ENCODE data around the gene NOTCH2. TPM values are rescaled to one million over a fixed set of nuclear protein-coding genes. Genes with fewer than 3 reads are reported as not detected.

Gene NOTCH2
- total and polyA plus RNA-seq, 8 donors: 0.92 to 191 (median 30.4) TPM

DNA sequence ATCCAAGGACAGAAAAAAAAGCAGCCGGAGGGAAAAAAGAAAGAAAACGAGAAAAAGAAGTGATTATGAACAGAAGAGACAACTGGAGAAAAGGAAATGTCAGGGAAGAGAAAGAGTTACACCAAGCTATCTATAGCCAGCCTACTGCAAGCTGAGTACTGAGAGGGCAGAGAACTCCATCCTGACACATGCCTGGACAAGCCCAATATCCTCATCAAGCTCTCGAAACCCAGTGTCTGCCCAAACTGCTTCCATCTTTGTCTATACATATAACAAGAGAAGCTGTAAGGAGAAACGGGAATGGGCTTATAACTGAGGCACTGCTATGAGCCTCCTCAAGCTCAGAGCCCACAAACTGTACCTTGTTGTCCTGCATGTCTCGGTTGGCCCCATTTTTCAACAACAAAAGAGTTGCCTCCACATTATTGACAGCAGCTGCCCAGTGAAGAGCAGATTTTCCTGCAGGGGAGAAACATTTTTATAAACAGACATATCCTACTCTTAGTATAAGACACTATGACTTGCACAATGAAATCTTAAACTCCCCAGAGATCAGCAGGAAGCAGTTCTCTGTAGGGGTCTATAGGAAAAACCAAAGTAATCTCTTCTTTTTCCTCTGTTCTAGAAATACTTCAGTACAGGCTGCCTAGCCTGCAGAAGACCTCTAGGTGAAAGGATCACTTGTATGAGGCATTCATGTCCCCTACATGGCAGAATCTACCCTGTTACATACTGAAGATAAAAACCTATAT is 152.0 kb downstream of the NOTCH2 start:
- Histone ChIP-seq H3K27ac (no peak overlapping the region), H3K9me3 (no peaks in the 10 kb centered on the region), H3K4me1 (no peaks in the 10 kb centered on the region), H3K36me3 (peaks cover 66 to 100% (median 98%) of the 10 kb centered on the region in 4 donors), H3K27me3 (no peaks in the 10 kb centered on the region), H3K4me3 (no peak overlapping the region)
- WGBS, 5 donors: 81 to 89% (median 85%) methylated on average over 5 of the region's 5 CpGs
- TF ChIP-seq POLR2A (IDR thresholded peaks at IDR 0.05) (no peak), EP300 (IDR thresholded peaks at IDR 0.05) (no peak), POLR2AphosphoS5 (IDR thresholded peaks at IDR 0.05) (no peak)
- TF ChIP-seq, protein P1, sequence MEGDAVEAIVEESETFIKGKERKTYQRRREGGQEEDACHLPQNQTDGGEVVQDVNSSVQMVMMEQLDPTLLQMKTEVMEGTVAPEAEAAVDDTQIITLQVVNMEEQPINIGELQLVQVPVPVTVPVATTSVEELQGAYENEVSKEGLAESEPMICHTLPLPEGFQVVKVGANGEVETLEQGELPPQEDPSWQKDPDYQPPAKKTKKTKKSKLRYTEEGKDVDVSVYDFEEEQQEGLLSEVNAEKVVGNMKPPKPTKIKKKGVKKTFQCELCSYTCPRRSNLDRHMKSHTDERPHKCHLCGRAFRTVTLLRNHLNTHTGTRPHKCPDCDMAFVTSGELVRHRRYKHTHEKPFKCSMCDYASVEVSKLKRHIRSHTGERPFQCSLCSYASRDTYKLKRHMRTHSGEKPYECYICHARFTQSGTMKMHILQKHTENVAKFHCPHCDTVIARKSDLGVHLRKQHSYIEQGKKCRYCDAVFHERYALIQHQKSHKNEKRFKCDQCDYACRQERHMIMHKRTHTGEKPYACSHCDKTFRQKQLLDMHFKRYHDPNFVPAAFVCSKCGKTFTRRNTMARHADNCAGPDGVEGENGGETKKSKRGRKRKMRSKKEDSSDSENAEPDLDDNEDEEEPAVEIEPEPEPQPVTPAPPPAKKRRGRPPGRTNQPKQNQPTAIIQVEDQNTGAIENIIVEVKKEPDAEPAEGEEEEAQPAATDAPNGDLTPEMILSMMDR (IDR thresholded peaks at IDR 0.05): no peak
- no peak for DNase-seq
- intact Hi-C loops (cut with DNase I; ENCODE audit: low total_unique reads): no loop called here

DNA sequence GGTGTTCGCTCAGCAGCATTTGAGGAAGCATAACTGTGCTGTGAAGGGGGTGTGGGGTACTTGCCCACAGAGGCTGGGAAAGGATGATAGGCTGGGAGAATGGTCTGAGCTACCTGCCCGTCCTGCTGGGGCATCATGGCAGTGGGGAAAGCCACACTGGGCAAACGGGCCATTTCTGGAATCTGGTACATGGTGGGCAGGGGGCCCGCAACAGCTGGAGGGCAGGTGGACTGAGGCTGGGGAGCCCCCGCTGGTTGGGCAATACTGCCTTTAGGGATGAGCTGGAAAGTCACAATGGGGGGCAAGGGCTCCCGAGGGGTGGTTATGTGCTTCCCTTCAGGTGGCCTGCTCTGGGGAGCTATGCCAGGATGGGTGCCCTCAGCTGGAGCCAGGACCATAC is 153.9 kb downstream of the NOTCH2 start:
- no peak overlapping the region for H3K27ac ChIP-seq
- intact Hi-C loops (cut with DNase I; ENCODE audit: low total_unique reads): no loop called here
- H3K36me3 ChIP-seq: peaks cover 56 to 81% (median 78%) of the 10 kb centered on the region in 4 donors
- no peaks in the 10 kb centered on the region for H3K4me1 ChIP-seq
- no peak overlapping the region for H3K4me3 ChIP-seq
- no peaks in the 10 kb centered on the region for H3K9me3 ChIP-seq
- H3K27me3 ChIP-seq: no peaks in the 10 kb centered on the region
- no peak for DNase-seq
- 90 to 97% (median 96%) methylated on average over 2 to 6 of the region's 6 CpGs for WGBS, 5 donors
- no peak for TF ChIP-seq POLR2A (IDR thresholded peaks at IDR 0.05)
- no peak for TF ChIP-seq EP300 (IDR thresholded peaks at IDR 0.05)
- TF ChIP-seq, protein P1 (IDR thresholded peaks at IDR 0.05): no peak
- TF ChIP-seq POLR2AphosphoS5 (IDR thresholded peaks at IDR 0.05): no peak

DNA sequence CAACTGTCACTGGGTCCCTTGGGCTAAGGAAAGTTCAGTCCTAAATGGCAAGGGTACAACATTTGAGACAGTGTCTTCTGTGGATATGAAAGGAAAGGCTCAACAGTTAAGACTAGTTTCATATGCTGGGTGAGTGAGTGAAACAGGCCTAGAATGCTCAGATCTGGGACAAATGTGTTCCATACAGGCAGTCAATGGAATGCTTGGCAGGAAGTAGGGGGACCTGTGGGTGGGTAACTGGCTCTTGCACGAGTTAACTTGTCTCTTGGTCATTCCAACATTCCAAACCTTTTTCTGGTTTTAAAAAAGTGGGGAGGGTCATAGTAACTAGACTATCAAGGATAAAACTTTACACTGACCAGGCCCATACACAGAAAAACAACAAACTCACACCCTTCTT is 155.4 kb downstream of the NOTCH2 start:
- intact Hi-C loops (cut with DNase I; ENCODE audit: low total_unique reads): no loop called here
- TF ChIP-seq POLR2A (IDR thresholded peaks at IDR 0.05) (no peak), EP300 (IDR thresholded peaks at IDR 0.05) (no peak), POLR2AphosphoS5 (IDR thresholded peaks at IDR 0.05) (no peak)
- TF ChIP-seq, protein P1 (IDR thresholded peaks at IDR 0.05): no peak
- H3K36me3 ChIP-seq: peaks cover 43 to 67% (median 64%) of the 10 kb centered on the region in 4 donors
- WGBS, 5 donors: 41 to 88% (median 61%) methylated on average over 1 of the region's 1 CpG
- H3K4me3 ChIP-seq: no peak overlapping the region
- no peaks in the 10 kb centered on the region for H3K9me3 ChIP-seq
- H3K27ac ChIP-seq: no peak overlapping the region
- no peaks in the 10 kb centered on the region for H3K4me1 ChIP-seq
- no peaks in the 10 kb centered on the region for H3K27me3 ChIP-seq
- no peak for DNase-seq

DNA sequence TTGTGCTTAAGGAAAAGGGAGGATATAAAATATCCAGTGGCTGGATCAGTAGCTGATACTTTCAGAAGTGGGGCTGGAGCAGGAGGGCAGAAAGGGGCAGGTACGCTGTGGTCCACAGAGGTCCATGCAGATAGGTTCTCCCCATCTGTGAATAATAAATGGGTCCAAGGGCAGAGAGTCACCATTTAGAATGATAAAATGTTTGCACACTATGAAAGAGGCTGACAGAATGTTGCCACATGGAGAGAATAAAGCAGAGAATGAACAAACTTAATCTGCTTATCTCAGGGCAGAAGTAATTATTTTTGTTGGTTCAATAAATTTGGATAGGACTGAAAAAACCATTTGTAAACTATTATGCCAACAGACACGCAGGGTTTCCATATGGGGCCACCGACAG is 156.5 kb downstream of the NOTCH2 start:
- H3K27me3 ChIP-seq: no peaks in the 10 kb centered on the region
- no peaks in the 10 kb centered on the region for H3K9me3 ChIP-seq
- DNase-seq: no peak
- no peak overlapping the region for H3K27ac ChIP-seq
- H3K4me3 ChIP-seq: no peak overlapping the region
- H3K4me1 ChIP-seq: no peaks in the 10 kb centered on the region
- intact Hi-C loops (cut with DNase I; ENCODE audit: low total_unique reads): no loop called here
- TF ChIP-seq POLR2A (IDR thresholded peaks at IDR 0.05) (no peak), EP300 (IDR thresholded peaks at IDR 0.05) (no peak), POLR2AphosphoS5 (IDR thresholded peaks at IDR 0.05) (no peak)
- TF ChIP-seq, protein P1 (IDR thresholded peaks at IDR 0.05): no peak
- WGBS, 5 donors: 82 to 89% (median 87%) methylated on average over 3 of the region's 3 CpGs
- H3K36me3 ChIP-seq: peaks cover 33 to 56% (median 52%) of the 10 kb centered on the region in 4 donors
